ENCODE data around the gene OR2T6. TPM values are rescaled to one million over a fixed set of nuclear protein-coding genes. Genes with fewer than 3 reads are reported as not detected.
"Not testable (repeated sequence)": the region's sequence is repeated elsewhere in the genome, so short reads cannot be mapped to it uniquely, and the experiment has no call there.

OR2T6 gene
- total RNA-seq, 1 donor from 2014 or later = not detected

DNA sequence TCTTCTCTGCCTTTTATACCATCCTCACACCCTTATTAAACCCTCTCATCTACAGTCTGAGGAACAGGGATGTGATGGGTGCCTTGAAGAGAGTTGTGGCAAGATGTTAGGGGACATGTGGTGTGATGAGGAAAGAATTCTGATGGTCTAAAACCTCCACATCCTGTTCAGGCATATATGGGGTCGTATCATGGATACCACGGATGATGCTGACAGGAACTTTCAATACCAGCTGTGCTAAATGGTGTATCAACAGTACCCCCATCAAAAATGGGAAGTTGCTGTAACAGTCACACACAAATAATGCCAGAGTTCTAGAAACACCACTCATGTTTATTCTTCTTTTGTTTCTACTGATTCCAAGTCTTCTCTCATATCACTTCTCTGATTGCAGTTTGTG lies 12.9 kb downstream of the OR2T6 start:
- H3K27me3 ChIP-seq (ENCODE audit: control insufficient read depth in 3 of 3, insufficient read depth in 3 of 3, low read length in 3 of 3) = no peaks in the 10 kb centered on the region
- H3K9ac ChIP-seq (ENCODE audit: low read depth in 1 of 3, low read length in 3 of 3) = no peak overlapping the region
- H3K36me3 ChIP-seq (ENCODE audit: control insufficient read depth in 3 of 3, insufficient read depth in 3 of 3, low read length in 3 of 3) = no peaks in the 10 kb centered on the region
- H3K4me1 ChIP-seq (ENCODE audit: control insufficient read depth in 3 of 3, insufficient read depth in 3 of 3, low read length in 3 of 3) = no peaks in the 10 kb centered on the region
- H3K9me3 ChIP-seq (ENCODE audit: control insufficient read depth in 3 of 3, low read length in 3 of 3) = no peaks in the 10 kb centered on the region
- no peak overlapping the region for H3K4me3 ChIP-seq (ENCODE audit: low read length in 3 of 3)
- no peak overlapping the region for H3K27ac ChIP-seq (ENCODE audit: low read depth, low read length)

DNA sequence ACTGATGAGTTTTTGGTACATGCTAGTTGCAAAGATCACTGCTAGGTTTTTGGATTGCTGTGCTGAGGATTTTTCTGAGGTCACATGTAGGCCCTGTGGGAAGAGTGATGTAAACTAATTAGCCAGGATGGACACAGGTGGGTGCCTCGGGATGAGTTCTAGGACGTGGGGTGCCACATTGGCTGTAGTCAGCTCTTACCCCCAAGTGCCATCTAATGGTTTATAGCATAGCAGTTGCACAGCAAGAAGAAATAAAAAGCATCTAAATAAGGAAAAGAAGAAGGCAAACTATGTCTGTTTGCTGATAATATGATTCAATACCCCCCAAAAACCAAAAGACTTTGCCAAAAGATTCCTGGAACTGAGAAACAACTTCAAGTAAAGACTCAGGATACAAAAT lies 17.5 kb downstream of the OR2T6 start:
- no peaks in the 10 kb centered on the region for H3K36me3 ChIP-seq (ENCODE audit: control insufficient read depth in 3 of 3, insufficient read depth in 3 of 3, low read length in 3 of 3)
- no peaks in the 10 kb centered on the region for H3K9me3 ChIP-seq (ENCODE audit: control insufficient read depth in 3 of 3, low read length in 3 of 3)
- no peak overlapping the region for H3K27ac ChIP-seq (ENCODE audit: low read depth, low read length)
- no peaks in the 10 kb centered on the region for H3K4me1 ChIP-seq (ENCODE audit: control insufficient read depth in 3 of 3, insufficient read depth in 3 of 3, low read length in 3 of 3)
- no peaks in the 10 kb centered on the region for H3K27me3 ChIP-seq (ENCODE audit: control insufficient read depth in 3 of 3, insufficient read depth in 3 of 3, low read length in 3 of 3)
- no peak overlapping the region for H3K4me3 ChIP-seq (ENCODE audit: low read length in 3 of 3)
- no peak overlapping the region for H3K9ac ChIP-seq (ENCODE audit: low read depth in 1 of 3, low read length in 3 of 3)

DNA sequence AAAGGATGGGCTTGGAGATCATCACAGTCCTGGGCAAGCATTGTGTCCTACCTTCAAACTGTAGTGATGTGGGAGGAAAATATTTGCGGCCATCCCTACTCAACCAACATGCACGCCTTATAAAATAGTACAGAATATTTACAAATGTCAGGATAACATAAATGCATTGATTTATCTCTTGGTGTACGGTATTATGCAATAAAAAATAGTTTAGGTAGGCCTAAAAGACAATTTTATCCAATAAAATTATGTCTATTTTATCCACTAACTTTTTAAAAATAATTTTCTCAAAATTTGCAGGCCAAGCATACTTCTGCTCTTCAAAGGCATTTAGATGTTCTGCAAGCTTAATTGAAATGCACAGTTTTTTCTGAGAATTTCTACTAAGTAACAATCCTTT lies 27.2 kb downstream of the OR2T6 start, which contains the start of gene OR2T1:
OR2T1 (plus strand) TSS at position 301 of the 400 bp plus-strand sequence. CDS start 3,100 bp downstream, outside the sequence.
- Histone ChIP-seq H3K36me3 (ENCODE audit: control insufficient read depth in 3 of 3, insufficient read depth in 3 of 3, low read length in 3 of 3) (no peaks in the 10 kb centered on the region), H3K4me1 (ENCODE audit: control insufficient read depth in 3 of 3, insufficient read depth in 3 of 3, low read length in 3 of 3) (no peaks in the 10 kb centered on the region), H3K27ac (ENCODE audit: low read depth, low read length) (no peak within 1 kb of the TSS), H3K9me3 (ENCODE audit: control insufficient read depth in 3 of 3, low read length in 3 of 3) (peaks cover 0 to 2% (median 0%) of the 10 kb centered on the region in 3 donors), H3K4me3 (ENCODE audit: low read length in 3 of 3) (no peak within 1 kb of the TSS), H3K27me3 (ENCODE audit: control insufficient read depth in 3 of 3, insufficient read depth in 3 of 3, low read length in 3 of 3) (no peaks in the 10 kb centered on the region), H3K9ac (ENCODE audit: low read depth in 1 of 3, low read length in 3 of 3) (no peak within 1 kb of the TSS)

DNA sequence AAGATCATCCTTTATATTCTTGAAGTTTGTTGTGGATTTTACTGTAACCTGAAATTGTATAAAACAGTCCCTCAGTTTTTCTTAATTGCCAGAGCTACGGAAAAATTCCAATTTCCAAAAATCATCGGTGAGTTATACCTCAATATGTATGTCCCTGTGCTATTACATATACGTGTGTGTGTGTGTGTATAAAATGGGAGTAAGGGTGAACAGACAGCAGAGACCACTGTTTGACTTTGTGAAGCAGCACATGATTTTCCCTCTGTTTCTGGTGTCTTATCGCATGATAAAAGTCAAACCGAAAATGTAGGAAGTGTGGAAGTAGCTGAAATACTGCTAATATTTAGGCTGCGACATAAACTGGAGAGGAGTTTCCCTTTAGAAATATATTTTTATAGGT lies 28.5 kb downstream of the OR2T6 start:
- Histone ChIP-seq H3K4me3 (ENCODE audit: low read length in 3 of 3) (no peak overlapping the region), H3K4me1 (ENCODE audit: control insufficient read depth in 3 of 3, insufficient read depth in 3 of 3, low read length in 3 of 3) (no peaks in the 10 kb centered on the region), H3K36me3 (ENCODE audit: control insufficient read depth in 3 of 3, insufficient read depth in 3 of 3, low read length in 3 of 3) (no peaks in the 10 kb centered on the region), H3K27ac (ENCODE audit: low read depth, low read length) (no peak overlapping the region), H3K9ac (ENCODE audit: low read depth in 1 of 3, low read length in 3 of 3) (no peak overlapping the region), H3K9me3 (ENCODE audit: control insufficient read depth in 3 of 3, low read length in 3 of 3) (peaks cover 0 to 2% (median 0%) of the 10 kb centered on the region in 3 donors), H3K27me3 (ENCODE audit: control insufficient read depth in 3 of 3, insufficient read depth in 3 of 3, low read length in 3 of 3) (no peaks in the 10 kb centered on the region)

DNA sequence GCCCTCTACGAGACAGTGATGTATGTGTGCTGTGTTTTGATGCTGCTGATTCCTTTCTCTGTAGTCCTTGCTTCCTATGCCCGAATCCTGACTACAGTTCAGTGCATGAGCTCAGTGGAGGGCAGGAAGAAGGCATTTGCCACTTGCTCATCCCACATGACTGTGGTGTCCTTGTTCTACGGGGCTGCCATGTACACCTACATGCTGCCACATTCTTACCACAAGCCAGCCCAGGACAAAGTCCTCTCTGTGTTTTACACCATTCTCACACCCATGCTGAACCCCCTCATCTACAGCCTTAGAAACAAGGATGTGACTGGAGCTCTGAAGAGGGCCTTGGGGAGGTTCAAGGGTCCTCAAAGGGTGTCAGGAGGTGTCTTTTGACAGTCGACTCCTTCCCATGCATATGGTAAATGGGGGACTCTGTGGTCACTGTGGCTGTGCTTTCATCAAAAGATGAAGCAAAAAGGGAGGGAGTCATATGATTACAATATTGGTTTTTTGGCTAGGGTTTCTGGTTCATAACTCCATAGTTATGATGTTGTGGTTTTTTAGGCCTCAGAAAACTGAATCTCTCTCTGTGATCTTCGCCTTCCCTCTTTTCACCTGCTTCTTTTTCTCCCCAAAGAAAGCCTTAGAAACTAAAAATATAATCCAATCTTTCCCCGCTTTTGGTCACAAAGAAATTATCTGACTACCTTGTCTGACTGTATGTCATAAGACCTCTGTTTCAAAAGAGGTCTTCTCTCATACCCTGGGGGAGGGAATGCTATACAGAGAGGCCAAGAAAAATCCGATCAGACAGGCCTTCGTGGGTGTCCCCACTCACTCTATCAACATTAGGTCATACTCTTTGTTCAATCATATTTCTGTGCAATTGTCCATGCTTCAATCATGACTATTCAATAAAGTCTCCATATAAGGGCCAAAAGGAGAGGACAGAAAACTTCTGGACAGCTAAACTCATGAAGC lies 31.5 kb downstream of the OR2T6 start:
- Histone ChIP-seq H3K4me1 (ENCODE audit: control insufficient read depth in 3 of 3, insufficient read depth in 3 of 3, low read length in 3 of 3) (no peaks in the 10 kb centered on the region), H3K27me3 (ENCODE audit: control insufficient read depth in 3 of 3, insufficient read depth in 3 of 3, low read length in 3 of 3) (no peaks in the 10 kb centered on the region), H3K27ac (ENCODE audit: low read depth, low read length) (no peak overlapping the region), H3K9ac (ENCODE audit: low read depth in 1 of 3, low read length in 3 of 3) (no peak overlapping the region), H3K9me3 (ENCODE audit: control insufficient read depth in 3 of 3, low read length in 3 of 3) (peaks cover 0 to 2% (median 0%) of the 10 kb centered on the region in 3 donors), H3K36me3 (ENCODE audit: control insufficient read depth in 3 of 3, insufficient read depth in 3 of 3, low read length in 3 of 3) (no peaks in the 10 kb centered on the region), H3K4me3 (ENCODE audit: low read length in 3 of 3) (no peak overlapping the region)

DNA sequence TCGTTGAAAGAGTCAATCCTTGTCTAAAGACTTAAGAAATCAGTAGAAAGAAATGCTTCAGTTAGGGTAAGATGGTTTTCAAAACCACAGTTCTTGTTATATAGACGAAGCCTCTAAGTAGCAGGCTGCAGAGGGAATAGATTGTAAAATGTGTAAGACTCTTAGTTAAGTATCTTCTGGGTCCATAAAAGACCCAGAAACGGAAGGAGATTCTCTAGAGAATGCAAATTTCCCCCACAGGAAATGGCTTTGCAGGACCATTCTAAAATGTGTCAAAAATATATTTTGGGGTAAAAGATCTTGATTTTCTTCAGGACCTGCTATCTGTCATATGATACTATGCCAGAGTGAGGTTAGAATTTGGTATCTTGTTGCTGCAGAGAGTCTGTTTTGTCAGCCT lies 40.7 kb downstream of the OR2T6 start:
- no peaks in the 10 kb centered on the region for H3K36me3 ChIP-seq (ENCODE audit: control insufficient read depth in 3 of 3, insufficient read depth in 3 of 3, low read length in 3 of 3)
- H3K4me3 ChIP-seq (ENCODE audit: low read length in 3 of 3) = no peak overlapping the region
- no peaks in the 10 kb centered on the region for H3K4me1 ChIP-seq (ENCODE audit: control insufficient read depth in 3 of 3, insufficient read depth in 3 of 3, low read length in 3 of 3)
- H3K9ac ChIP-seq (ENCODE audit: low read depth in 1 of 3, low read length in 3 of 3) = no peak overlapping the region
- peaks cover 0 to 2% (median 2%) of the 10 kb centered on the region in 3 donors for H3K9me3 ChIP-seq (ENCODE audit: control insufficient read depth in 3 of 3, low read length in 3 of 3)
- no peaks in the 10 kb centered on the region for H3K27me3 ChIP-seq (ENCODE audit: control insufficient read depth in 3 of 3, insufficient read depth in 3 of 3, low read length in 3 of 3)
- H3K27ac ChIP-seq (ENCODE audit: low read depth, low read length) = no peak overlapping the region

DNA sequence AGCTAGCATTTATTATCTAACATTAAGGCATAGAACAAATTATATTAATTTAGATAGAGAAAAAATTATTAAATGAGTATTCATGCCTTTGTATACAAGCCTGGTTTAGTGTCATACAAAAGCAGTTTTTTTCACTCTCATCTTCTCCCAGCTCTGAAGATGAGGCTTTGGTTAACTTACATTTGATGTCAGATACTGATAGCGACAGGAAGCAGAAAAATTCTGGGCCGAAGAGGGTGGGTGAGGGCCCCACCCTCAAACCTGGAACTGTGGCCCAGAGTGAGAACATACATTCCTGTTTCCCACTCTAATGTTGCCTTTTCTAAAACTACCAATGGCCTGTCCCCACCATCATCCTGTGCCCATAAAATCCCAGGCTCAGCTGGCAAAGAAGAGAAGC lies 42.3 kb downstream of the OR2T6 start:
- H3K36me3 ChIP-seq (ENCODE audit: control insufficient read depth in 3 of 3, insufficient read depth in 3 of 3, low read length in 3 of 3) = no peaks in the 10 kb centered on the region
- no peak overlapping the region for H3K4me3 ChIP-seq (ENCODE audit: low read length in 3 of 3)
- H3K27ac ChIP-seq (ENCODE audit: low read depth, low read length) = no peak overlapping the region
- no peaks in the 10 kb centered on the region for H3K4me1 ChIP-seq (ENCODE audit: control insufficient read depth in 3 of 3, insufficient read depth in 3 of 3, low read length in 3 of 3)
- H3K27me3 ChIP-seq (ENCODE audit: control insufficient read depth in 3 of 3, insufficient read depth in 3 of 3, low read length in 3 of 3) = no peaks in the 10 kb centered on the region
- peaks cover 0 to 2% (median 2%) of the 10 kb centered on the region in 3 donors for H3K9me3 ChIP-seq (ENCODE audit: control insufficient read depth in 3 of 3, low read length in 3 of 3)
- no peak overlapping the region for H3K9ac ChIP-seq (ENCODE audit: low read depth in 1 of 3, low read length in 3 of 3)

DNA sequence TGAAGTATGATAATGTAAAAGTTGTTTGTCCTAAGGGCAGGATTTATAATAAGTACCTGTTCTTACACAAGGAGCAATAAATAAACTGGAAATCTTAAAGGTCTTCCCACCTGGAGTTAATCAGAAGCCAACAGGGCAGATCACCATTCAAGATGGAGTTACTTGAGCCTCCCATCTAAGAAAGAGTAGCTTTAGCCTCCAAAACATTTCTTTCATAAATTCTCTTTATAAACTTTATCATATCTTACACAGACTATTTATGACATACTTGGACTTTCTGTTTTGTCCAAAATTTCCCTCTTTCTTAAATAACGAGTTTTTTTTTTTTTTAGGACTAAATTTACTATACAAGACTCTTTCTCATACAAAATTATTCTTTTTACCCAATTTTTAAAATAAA lies 45.8 kb downstream of the OR2T6 start:
- no peak overlapping the region for H3K4me3 ChIP-seq (ENCODE audit: low read length in 3 of 3)
- no peak overlapping the region for H3K9ac ChIP-seq (ENCODE audit: low read depth in 1 of 3, low read length in 3 of 3)
- no peak overlapping the region for H3K27ac ChIP-seq (ENCODE audit: low read depth, low read length)
- no peaks in the 10 kb centered on the region for H3K27me3 ChIP-seq (ENCODE audit: control insufficient read depth in 3 of 3, insufficient read depth in 3 of 3, low read length in 3 of 3)
- peaks cover 0 to 2% (median 0%) of the 10 kb centered on the region in 3 donors for H3K9me3 ChIP-seq (ENCODE audit: control insufficient read depth in 3 of 3, low read length in 3 of 3)
- no peaks in the 10 kb centered on the region for H3K36me3 ChIP-seq (ENCODE audit: control insufficient read depth in 3 of 3, insufficient read depth in 3 of 3, low read length in 3 of 3)
- no peaks in the 10 kb centered on the region for H3K4me1 ChIP-seq (ENCODE audit: control insufficient read depth in 3 of 3, insufficient read depth in 3 of 3, low read length in 3 of 3)

DNA sequence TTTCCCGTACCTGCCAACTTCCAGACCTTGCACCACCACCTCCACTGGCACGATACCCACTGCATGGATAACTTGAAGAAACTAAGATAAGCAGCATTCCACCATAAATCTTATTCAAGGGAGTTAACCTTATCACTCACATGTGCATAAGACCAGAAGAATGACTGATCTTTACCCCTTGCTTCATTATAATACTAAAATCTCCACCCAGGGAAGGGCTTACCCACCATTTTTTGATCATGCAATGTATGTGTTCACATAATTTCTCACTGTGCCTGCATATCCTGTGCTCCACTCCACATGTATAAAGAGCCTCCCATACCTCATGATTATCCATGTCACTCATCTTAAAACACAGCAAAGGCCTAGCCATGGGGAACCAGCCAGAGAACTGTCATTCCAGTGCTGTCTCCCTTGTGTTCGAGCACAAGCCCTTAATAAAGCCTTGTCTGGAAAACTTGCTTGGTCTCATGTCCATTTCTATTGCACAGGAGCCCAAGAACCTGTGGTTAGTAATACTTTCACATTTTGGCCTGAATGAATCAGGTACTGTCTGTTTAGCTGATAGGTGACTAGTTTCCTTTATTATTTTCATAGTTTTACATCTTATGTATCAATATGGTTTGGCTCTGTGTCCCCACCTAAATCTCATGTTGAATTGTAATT lies 52.1 kb downstream of the OR2T6 start:
- not testable (repeated sequence) for H3K27ac ChIP-seq (ENCODE audit: low read depth, low read length); H3K4me1 ChIP-seq (ENCODE audit: control insufficient read depth in 3 of 3, insufficient read depth in 3 of 3, low read length in 3 of 3); H3K27me3 ChIP-seq (ENCODE audit: control insufficient read depth in 3 of 3, insufficient read depth in 3 of 3, low read length in 3 of 3); H3K4me3 ChIP-seq (ENCODE audit: low read length in 3 of 3); H3K9me3 ChIP-seq (ENCODE audit: control insufficient read depth in 3 of 3, low read length in 3 of 3); H3K36me3 ChIP-seq (ENCODE audit: control insufficient read depth in 3 of 3, insufficient read depth in 3 of 3, low read length in 3 of 3); H3K9ac ChIP-seq (ENCODE audit: low read depth in 1 of 3, low read length in 3 of 3)

DNA sequence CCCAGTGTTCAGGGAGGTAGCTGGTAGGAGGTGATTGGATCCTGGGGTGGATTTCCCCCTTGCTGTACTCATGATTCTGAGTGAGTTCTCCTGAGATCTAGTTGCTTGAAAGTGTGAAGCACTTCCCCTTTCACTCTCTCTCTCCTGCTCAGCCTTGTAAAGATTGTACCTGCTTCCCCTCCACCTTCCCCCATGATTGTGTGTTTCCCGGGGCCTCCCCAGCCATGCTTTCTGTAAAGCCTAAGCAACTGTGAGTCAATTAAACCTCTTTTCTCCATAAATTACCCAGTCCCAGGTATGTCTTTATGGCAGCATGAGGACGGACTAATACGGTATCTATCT lies 52.6 kb downstream of the OR2T6 start:
- not testable (repeated sequence) for H3K9ac ChIP-seq (ENCODE audit: low read depth in 1 of 3, low read length in 3 of 3); H3K27me3 ChIP-seq (ENCODE audit: control insufficient read depth in 3 of 3, insufficient read depth in 3 of 3, low read length in 3 of 3); H3K4me1 ChIP-seq (ENCODE audit: control insufficient read depth in 3 of 3, insufficient read depth in 3 of 3, low read length in 3 of 3); H3K27ac ChIP-seq (ENCODE audit: low read depth, low read length); H3K36me3 ChIP-seq (ENCODE audit: control insufficient read depth in 3 of 3, insufficient read depth in 3 of 3, low read length in 3 of 3); H3K4me3 ChIP-seq (ENCODE audit: low read length in 3 of 3); H3K9me3 ChIP-seq (ENCODE audit: control insufficient read depth in 3 of 3, low read length in 3 of 3)
